Activated T-cell treated with anti-CD3 and anti-CD28 coated beads, Interleukin-2, amount 50 U/mL, for 1 hour (primary cell): ENCODE results near the gene HCAR3.
A peak's percentile ranks its signal among the peaks of the same experiment; 100 is the strongest.
"Not testable (repeated sequence)": the region's sequence is repeated elsewhere in the genome, so short reads cannot be mapped to it uniquely, and the experiment has no call there.

Source experiments
- DNase-seq: peaks from one replicate; pipeline ENCODE4 v3.0.0-alpha.2; 2020

Gene HCAR3

GRCh38 chr12:122716658-122717057 lies at the start of gene HCAR3:
HCAR3 (minus strand) TSS chr12:122716811; CDS start chr12:122716737, 74 bp downstream.
- not testable (repeated sequence) for DNase-seq

DNA sequence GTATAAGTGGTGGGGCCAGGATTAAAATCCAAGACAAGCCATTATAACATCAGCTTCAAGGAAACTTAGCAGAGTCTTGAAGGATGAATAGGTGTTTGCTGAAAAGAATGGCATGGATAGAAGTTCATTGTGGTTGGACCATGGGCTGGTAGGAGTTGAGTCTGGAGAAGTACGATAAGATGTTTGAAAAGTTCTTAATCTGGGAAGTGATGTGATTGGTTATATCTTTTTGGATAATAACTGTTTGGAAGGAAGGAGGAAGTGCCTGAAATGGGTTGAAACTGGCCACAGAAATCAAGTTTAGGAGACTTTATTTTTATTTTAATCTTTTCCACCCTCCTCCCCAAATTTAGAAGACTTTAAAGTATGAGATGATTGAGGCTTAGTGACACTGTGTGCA lies 41.0 kb upstream of the HCAR3 start:
- no peak for DNase-seq

GRCh38 chr12:122754790-122755189 lies 38.2 kb upstream of the HCAR3 start:
- DNase-seq = no peak

DNA sequence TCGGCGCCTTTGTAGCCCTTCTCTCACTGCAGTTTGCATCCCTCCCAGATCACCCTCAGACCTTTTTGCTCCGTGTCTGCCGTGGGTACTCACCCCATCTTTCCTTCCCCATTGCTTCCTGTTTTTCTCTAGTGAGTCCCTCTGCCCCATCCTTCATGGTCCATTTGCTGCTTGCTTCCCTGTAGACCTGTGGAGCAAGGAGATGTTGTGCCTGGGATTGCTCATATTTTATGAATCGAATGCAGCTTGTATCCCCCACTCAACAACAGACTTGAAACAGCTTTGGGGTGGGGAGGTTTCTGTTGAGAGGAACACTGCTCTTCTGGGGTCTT lies 36.7 kb upstream of the HCAR3 start:
- no peak for DNase-seq

GRCh38 chr12:122752464-122753318 lies 36.1 kb upstream of the HCAR3 start, which contains the start of gene DENR:
DENR (plus strand) TSS chr12:122752824; CDS start chr12:122753702, 878 bp downstream.
- DNase-seq = peak; percentile 100

GRCh38 chr12:122750781-122751515 lies 34.3 kb upstream of the HCAR3 start:
- DNase-seq = not testable (repeated sequence)

GRCh38 chr12:122749569-122750332 lies 33.1 kb upstream of the HCAR3 start:
- DNase-seq = no peak

- DNase-seq = no peak
Measured at GRCh38 chr12:122747224-122748135, 30.9 kb upstream of the HCAR3 start.

GRCh38 chr12:122743895-122744525 lies 27.4 kb upstream of the HCAR3 start:
- DNase-seq = no peak

DNA sequence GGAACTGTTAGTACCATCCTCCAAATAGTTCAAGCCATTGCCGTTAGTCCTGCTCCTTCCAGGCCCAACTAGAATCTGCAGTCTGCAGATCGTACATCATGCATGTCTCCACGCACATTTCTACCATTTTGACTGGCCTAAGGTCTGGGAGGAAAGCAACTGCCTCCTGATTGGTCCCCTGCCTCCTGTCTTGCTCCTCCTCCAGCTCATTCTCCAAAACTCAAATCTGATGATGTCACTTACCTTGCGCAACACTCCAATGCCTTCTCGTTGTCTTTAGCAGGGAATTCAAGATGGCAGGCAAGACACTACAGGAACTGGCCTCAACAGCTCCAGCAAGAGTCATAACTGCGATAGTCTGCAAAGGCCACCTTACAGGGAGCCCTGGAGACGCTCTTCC lies 23.7 kb upstream of the HCAR3 start:
- no peak for DNase-seq

- no peak for DNase-seq
Measured at GRCh38 chr12:122738571-122738970, 22.0 kb upstream of the HCAR3 start.

DNA sequence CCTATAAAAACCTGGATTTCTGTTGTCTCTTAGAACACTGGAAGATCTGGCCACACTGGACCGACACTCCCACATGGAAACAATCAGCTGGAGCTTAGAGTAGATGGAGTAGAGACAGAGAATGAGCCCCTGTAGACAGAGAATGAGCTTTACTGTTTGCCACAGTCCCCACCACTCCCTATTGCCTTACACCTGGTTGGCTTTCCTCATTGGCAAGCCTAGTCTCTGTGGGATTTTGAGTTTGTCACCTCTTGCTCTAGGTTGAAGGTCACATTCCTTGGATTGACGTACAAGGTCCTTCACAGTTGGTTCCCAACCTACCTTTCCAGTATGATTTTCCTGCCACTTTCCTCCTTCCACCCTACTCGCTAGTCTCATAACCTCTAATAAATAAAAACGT lies 16.0 kb upstream of the HCAR3 start:
- DNase-seq = no peak

- DNase-seq = no peak
Measured at GRCh38 chr12:122732170-122732569, 15.6 kb upstream of the HCAR3 start.

GRCh38 chr12:122730215-122731014 lies 13.8 kb upstream of the HCAR3 start, which contains the start of gene HCAR1:
HCAR1 (minus strand) TSS chr12:122730844; CDS start chr12:122730339, 505 bp downstream.
- no peak for DNase-seq

DNA sequence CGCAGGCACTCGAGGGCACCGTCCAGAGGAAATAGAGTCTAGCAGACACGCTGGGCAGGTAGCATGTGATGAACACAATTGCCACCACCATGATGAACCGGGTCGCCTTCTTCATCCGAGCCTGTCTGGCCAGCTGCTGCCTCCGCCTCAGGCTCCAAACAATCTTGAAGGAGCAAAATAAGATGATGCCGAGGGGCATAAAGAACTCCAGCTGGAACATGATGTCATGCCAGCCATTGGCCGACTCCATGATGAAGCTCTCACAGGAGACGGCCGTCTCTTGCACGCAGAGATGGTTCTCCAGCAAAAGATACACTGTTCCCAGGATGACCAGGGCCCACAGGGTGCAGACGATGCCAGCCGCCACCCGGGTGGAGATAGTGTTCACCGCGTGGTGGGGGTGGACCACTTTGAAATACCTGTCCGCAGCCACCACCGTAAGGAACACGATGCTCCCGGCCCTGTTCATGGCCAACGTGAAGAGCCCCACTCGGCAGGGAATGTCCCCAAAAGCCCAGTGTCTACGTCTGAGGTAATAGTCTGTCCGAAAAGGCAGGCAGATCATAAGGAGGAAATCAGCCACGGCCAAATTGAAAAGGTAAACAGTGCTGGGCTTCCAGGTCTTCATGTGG lies 13.1 kb upstream of the HCAR3 start:
- DNase-seq = no peak

- no peak for DNase-seq
Measured at GRCh38 chr12:122726080-122726558, 9.5 kb upstream of the HCAR3 start.

DNA sequence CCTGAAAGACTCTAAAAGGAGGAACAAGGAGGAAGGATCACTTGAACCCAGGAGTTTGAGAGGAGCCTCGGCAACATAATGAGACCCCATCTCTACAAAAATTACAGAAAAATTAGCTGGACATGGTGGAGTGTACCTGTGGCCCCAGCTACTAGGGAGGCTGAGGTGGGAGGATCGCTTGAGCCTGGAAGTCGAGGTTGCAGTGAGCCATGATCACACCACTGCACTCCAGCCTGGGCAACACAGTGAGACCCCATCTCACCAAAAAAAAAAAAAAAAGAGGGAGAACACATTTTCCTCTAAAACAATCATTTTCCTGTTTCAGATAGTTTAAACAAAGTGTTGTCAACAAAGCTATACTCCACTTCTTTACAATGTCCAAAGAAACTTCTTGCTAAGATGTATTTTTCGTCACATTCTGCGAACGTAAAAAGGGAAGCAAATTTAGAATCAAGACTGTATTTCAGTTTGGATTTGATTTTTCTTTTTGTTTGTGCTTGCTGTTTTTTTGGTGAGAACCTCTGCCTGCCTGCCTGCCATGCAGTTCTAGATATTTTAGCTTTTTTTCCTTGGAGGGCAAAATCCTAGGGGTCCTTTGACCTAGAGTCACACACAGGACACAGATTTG lies 9.0 kb upstream of the HCAR3 start:
- no peak for DNase-seq

GRCh38 chr12:122724641-122725243 lies 8.1 kb upstream of the HCAR3 start:
- DNase-seq = no peak

DNA sequence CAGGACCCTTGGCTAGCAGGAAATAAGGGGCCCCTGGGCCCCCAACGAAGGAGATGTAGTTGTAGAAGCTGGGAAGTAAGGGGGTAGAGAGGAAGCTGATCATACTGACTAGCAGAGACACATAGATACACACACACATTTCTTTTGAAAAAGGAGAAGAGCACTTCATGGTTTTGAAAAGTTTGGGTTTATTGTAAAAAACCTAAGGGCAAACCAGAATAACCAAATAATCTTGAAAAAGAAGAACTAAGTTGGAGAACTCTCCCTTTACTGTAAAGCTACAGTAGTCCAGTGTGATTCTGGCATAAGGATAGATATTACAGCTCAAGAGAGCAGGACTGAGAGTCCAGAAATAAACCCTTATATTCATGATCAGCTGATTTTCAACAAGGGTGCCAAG lies 5.8 kb upstream of the HCAR3 start:
- DNase-seq = no peak
